Right kidney (tissue), 1 donor: ENCODE results near the gene SMAD9.
A peak's percentile ranks its signal among the peaks of the same experiment; 100 is the strongest.

Experiments
- DNase-seq: peaks from one replicate; pipeline ENCODE4 v3.0.0-alpha.2; 2016

SMAD9 gene

DNA sequence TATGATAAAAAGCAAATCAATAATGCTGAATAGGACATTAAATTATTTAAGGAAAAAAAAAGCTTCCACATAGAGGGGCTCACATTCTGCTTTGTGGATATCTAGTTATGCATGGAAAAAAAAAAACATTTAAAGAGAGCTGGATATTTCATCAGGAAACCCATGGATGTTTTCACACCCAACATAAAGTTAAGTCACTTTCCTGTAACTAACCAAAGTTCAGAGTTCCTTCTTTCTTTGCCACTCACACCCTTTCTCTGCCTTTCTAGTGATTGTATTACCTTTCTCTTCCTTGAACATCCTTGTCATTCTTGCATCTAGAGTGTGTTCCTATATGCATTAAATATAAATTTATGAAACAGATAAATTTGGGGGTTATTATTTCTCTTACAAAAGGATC lies 53.8 kb downstream of the SMAD9 start:
- DNase-seq, result no peak

DNA sequence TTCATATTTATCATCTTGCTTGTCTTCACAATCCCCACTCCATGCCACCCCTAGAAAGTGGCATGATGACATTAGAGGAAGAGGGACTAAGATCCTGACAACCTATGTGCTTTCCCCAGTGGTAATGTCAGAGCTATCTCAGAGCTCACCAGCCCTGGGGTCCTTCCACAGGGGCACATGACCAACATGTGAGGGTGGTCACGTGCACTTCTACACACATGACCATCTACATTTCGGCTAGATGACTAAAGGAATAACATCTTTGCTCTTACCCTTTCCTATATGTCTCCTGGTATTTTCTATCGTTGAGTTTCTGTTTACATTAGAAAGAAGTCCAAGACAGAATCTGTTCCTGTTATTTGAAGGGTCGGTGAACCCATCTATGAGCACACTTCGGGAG lies 54.8 kb downstream of the SMAD9 start:
- no peak for DNase-seq

DNA sequence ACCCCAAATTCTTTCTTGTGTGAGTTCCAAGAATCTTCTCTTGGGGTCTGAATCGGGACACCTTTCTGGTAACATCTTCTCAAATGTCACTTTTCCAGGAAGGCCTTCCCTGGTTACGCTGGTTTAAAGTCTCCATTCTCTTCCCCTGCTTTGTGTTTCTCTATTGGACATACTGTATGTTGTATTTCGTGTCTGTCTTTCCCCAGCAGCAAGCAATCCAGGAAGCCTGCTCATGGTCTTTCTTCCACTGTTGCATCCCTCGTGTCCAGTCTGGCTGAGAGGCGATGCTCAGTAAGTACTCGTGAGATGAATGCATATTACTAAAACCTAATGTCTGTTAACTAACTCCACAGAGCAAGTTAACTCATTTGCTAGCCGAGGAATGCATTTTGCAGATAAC lies 57.3 kb downstream of the SMAD9 start:
- DNase-seq, result no peak

DNA sequence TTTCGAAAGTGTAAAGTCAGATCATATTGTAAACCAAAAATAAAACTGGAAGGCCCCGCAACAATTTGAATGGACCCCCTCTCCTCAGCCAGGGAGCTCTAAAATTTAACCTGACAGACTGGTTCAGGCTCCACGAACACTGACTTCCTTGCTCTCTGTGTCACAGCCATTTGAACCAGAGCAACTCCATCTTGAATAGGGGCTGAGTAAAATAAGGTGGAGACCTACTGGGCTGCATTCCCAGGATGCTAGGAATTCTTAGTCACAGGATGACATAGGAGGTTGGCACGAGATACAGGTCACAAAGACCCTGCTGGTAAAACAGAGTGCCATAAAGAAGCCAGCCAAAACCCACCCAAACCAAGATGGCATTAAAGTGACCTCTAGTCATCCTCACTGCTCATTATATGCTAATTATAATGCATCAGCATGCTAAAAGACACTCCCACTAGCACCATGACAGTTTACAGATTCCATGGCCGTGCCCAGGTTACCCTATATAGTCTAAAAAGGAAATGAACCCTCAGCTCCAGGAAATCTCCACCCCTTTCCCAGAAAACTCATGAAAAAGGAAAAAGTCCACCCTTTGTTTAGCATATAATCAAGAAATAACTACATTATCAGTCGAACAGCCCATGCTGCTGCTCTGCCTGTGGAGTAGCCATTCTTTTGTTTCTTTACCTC lies 57.9 kb downstream of the SMAD9 start:
- DNase-seq, result no peak

DNA sequence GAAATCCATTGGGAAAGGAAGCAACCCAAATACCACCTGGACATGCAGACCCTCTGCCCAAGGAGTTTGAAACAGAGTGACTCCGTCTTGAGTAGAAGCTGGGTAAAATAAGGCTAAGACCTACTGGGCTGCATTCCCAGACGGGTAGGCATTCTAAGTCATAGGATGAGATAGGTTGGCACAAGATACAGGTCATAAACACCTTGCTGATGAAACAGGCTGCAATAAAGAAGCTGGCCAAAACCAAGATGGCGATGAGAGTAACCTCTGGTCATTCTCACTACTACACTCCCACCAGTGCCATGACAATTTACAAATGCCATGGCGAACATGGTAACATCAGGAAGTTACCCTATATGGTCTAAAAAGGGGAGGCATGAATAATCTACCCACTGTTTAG lies 60.8 kb downstream of the SMAD9 start:
- DNase-seq, result no peak

DNA sequence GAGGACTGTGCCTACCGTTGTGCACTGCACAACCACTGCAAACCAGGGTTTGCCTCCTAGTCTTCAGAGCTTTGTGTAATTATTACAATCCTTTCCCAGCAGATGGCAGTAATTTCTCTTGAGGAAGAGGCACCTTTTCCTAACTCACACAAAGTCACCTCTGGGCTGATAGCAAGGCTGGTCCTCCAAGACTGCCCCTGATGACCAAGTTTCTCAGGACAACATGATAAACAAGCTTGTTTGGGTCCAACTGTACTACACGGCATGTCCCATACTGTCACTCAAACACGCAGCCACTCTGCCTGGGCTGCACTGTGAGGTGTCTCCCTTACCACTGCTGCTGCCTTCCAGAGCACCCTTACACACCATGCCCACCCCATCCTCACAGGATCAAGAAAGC lies 61.7 kb downstream of the SMAD9 start:
- DNase-seq, result peak; percentile 31

DNA sequence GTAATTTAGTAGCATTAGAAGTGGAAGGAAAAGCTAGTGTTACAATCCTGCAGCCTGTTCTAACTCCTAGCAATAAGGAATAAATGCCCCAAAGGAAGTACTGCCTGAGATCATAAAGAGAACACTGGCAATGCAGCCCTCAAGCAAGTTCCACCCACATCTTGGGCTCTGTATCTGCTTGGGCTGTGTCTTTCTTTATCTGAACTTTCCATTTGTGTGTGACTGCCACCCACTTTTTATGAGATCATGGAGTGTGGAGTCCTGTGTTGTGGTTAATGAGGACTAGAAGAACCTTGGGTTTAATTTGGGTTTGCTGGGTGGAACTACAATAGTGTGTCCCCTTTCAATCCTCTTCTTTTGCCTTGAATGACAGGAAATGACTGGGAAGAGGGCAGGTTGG lies 62.8 kb downstream of the SMAD9 start:
- DNase-seq, result no peak

DNA sequence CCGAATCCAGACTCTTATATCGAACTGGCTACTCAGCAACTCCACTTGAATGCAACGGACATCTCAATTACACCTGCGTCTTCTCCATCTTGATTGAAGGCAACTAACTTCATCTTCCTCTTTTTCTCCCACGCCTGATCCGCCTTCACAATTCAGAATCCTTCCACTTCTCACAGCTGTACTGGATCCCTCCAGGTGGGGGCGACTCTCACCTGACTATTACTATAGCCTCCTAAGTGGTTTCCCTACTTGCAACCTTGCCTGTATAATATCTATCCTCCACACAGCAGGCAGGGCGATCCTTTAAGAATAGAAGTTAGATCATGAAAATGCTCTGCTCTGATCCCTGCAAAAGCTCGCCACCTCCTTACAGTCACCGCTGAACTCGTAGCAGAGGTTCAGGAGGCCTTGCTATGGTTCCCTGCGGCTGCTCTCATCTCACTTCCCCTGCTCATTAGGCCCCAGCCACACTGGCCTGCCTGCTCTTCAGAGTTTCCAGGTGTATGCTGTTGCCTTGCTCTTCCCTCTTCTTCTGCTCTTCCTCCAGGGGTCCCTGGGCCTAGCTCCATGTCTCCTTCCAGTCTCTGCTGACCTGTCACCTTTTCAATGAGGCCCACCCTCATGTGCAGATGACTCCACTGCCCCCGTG lies 69.1 kb downstream of the SMAD9 start:
- no peak for DNase-seq

DNA sequence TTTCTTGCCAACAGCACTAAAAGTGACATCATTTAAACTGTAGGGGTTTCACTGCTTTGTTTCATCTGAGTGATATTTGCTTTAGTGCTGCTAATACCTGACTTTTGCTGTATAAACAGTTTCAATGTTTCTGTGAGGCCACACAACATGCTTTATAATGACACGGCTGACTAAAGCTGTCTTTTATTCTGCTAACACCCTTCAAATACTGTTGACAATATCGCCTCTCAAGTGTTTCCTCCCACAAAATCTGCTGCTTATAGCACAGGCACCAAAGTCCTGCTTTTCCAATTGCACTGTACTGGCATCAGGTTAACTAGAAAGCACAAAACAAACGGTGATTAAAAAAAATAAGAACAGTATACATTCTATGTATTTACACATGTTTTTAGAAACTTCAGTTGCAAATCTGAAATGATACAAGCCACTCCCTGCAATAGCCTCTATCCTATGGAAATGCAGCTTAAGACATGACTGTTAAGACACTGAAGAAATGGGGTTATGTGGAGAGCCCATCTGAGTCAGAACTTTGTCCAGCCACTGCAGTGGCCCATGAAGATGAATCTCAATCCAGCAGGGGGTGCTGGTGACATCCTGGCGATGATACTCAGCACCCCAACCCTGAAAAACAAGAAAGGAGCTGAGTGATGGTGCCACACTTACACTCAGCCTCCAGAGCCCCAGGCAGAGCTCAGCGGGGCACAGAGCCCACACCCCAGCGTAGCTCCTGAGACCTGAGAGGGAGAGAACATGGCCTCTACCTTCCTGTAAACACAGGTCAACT lies 71.6 kb downstream of the SMAD9 start:
- no peak for DNase-seq

DNA sequence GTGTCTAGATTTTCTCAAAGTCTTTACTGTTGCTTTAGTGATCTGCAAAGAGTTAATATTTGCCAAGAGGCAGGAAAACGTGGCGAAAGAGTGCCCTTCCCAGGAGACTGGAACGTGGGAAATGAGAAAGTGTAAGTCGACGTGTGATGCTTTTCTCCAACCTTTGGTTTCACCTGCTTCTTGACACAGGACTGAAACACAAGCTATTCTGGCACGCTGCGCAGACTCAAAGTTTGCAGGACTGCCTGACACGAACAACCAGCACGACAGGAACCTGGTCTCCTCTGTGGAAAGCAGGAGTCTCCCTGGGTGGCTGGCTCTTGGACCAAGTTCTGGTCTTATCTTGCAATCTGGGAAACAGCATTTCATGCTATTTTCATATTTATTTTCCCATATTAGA lies 72.4 kb downstream of the SMAD9 start:
- DNase-seq, result no peak

DNA sequence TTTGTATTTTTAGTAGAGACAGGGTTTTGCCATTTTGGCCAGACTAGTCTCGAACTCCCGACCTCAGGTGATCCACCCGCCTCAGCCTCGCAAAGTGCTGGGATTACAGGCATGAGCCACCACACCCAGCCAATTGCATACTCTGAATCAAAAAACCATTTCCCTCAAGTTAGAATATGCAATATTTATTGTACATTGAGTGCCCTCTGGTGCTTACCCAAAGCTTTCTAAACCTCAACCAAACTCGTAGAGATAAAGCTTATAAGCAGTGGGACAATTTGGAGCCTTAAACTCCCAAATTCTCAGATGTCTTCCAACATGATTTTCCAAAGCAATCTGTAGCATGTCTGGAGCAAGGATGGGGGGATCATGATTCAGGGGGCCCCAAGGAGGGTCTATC lies 78.6 kb downstream of the SMAD9 start:
- DNase-seq, result no peak

DNA sequence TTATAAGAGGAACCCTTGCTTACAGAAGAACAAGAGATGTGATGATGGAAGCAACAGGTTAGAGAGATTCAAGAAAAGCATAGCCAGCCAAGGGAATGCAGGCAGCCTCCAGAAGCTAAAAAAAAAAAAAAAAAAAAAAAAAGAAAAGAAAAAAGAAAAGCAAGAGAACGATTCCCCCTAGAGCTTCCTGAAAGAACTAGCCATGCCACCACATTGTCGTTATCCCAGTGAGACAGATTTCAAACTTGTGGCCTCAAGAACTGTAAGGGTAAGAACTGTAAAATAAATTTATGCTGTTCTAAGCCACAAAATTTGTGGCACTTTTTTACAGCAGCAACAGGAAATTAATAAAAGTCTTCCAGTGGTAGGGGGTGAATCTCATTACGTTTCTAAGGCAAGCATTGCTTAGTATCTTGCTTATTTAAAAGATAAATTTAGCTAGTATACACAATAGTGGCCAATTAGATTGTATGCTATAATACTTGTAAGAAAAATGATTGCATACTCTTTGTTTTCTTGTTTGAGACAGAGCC lies 79.3 kb downstream of the SMAD9 start:
- no peak for DNase-seq

DNA sequence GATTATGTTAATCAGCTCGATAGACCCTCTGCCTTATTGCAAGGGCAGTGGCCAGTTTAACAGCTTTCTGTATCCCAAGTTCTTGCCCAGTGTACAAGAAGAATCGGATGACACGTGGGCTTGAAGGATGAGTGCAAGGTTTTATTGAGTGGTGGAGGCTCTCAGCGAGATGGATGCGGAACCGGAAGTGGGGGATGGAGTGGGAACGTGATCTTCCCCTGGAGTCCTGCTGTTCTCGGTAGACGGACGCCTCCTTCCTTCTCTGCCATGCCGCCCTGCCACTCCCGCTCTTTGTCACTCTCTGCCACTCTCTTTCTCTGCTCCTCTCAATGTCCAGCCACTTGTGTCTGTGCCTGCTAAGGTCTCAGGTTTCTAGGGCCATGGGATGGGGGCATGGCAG lies 80.1 kb downstream of the SMAD9 start:
- no peak for DNase-seq

DNA sequence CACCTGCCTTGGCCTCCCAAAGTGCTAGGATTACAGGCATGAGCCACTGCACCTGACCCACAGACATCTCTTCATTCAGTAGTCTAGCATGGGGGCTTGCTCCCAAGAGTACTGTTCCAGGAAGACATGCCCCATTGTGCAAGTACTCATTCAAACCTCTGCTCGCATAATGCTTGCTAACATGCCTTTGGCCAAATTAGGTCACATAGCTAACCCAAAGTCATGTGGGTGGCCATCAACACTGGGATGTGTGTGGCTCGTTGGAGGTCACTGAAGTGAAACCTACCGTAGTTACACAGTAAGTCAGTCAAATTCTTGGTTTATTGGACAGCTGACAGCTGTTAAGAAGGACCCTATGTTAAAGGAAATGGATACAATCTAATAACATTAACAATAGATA lies 80.8 kb downstream of the SMAD9 start:
- DNase-seq, result no peak

DNA sequence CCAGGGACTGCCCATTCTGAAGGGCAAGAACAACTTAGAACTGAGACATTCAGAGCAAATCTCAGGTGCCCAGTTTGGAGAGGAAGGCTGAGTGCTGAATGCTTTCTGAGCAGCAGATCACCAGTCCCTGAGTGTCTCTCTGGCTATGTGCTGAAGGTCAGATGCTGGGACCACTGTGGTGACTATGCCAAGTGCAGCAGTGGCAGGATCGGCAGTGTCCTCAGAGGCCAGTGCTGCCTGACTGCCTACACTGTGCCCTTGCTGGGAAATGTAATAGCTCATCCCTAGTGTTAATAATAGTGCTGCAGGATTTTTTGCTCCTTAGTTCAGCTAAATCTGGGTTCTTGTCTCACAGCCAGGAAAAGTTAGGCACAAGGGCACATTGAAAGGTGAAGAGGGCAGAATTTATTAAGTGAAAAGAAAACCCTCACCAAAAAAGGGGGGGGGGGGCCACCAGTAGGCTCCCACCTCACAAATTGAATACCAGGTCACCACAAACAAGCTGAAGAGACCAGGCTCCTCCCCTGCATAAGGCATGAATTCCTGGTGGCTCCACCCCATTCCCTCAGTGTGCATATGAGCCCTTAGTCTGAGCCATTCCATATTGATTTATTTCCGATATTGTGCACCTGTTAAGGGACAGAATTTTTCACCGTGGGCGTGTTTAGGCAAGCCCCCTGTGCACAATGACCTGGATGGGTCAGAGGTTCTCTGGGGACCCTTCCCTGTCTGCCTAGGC lies 82.5 kb downstream of the SMAD9 start:
- DNase-seq, result no peak

DNA sequence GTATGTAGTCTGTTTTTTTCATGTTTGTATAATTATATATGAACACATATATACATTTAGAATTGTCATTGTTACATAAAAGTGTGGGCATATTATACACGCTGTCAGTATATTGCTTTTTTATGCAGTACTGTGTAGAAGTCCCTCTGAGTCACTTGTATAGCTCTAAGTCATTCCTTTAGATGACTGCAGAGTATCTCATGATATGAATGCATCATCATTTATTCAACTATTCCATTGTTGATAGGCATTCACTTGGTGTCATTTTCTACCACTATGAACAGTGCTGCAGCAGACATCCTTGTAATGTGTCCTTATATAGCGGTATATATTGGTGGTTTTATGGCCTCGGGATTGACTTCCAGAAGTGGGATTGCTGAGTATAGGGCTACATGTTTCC lies 85.7 kb downstream of the SMAD9 start:
- no peak for DNase-seq

DNA sequence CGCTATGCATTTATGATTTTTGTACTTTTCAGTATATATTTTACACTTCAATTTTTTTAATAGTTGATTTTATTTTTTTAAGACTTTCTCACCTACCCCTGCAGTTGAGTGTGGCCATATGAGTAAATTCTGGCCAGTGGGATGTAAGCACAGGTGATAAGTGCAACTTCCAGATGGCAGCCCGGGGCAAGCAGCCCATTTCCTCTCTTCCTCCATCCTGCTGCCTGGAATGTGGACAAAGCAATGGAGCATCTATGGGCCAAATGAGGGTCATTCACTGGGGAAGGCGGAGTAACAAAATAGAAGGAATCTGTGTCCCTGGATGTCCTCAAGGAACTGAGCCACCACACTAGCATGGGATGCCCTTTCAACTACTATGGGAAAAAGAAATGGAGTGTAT lies 88.7 kb downstream of the SMAD9 start:
- no peak for DNase-seq

DNA sequence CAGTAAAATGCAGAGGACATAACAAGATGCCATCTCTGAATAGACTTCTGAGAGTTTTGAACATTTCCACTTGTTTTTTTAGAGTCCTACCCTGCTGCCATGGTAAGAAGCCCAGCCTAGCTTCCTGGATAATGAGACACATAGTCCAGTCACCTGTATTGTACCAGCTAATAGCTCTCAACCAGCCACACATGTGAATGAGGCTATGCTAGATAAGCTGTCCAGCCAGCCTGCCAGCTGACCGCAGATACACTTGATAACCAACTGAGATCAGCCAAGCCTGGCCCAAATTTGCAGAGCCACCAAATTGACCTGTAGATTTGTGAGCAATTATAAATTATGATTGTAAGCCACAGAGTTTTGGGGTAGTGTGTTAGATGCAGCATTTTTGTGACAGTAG lies 90.3 kb downstream of the SMAD9 start:
- no peak for DNase-seq

DNA sequence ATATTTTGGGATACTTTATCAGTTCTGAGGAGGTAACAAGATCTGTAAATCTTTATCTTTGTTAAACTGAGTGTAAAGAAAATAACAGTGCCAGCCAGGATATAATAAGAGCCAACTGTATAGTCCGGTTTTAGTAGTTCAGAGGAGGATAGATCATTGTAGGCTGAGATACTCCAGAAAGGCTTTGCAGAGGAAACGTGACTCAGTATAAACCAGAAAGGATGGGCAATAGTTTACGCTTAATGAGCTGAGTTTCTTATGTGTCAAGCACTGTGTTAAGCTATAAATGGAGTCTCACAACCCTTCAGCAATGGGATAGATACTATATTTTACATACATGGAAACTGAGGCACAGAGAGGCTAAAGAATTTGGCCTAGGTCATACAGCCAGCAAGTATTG lies 97.3 kb downstream of the SMAD9 start:
- DNase-seq, result no peak

DNA sequence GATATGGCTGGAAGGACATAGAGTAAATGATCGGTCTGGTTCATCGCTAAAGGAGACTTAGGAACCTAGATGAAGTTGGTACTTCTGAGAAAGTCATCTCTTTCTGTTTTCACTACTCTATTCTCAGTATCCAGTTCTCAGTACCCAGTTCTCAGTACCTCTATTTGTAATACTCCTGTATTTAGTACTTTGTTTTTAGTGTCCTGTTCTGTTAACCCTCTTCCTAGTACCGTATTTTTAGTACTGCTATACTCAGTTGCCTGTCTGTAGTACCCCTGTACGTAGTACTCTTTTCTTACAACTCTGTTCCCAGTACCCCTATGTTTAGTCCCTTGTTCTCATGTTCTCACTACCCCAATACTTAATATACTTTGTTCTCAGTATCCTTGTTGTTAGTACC lies 99.8 kb downstream of the SMAD9 start:
- DNase-seq, result no peak

DNA sequence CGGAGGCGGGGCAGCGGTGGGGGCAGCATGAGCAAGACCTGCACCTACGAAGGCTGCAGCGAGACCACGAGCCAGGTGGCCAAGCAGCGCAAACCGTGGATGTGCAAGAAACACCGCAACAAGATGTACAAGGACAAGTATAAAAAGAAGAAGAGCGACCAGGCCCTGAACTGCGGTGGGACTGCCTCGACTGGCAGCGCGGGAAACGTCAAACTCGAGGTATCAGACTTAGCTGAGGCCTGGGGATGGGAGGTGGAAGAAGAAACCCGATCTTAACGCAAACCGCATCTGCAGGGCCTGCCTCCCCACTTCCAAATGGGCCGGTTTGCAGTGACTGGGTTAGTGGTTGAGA lies 100.3 kb downstream of the SMAD9 start:
- DNase-seq, result peak; percentile 51

DNA sequence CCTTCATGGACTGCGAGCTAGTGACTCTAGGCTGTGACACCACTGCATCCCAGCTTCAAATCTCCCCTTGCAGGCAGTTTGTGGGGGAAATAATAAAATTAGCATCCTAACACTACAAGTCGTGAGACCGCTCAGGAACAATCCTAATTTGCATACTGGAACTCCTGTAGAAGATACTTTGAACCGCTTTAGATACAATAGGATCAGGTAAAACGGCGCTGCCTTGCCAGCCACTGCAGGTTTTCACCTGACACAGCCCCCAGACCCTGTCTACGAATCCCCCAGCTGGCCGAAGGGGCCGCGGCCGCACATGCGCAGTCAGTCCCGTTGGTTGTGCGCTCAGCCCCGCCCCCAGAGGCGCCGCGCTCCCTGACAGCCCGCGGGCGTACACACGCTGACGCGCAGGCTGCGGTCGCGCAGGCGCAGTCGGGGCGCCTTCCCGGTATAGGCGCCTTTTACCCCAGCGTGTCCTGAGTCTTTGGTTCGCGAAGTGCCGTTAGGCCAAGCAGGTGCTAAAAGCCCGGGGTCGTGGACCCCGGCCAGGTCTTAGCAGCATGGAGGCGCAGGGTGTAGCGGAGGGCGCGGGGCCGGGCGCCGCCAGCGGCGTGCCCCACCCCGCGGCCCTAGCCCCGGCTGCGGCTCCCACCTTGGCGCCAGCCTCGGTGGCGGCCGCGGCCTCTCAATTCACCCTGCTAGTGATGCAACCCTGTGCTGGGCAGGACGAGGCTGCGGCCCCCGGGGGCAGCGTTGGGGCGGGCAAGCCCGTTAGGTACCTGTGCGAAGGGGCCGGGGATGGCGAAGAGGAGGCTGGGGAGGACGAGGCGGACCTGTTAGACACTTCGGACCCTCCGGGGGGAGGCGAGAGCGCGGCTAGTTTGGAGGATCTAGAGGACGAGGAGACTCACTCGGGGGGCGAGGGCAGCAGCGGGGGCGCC lies 101.0 kb downstream of the SMAD9 start, which contains the start of gene RFXAP:
Gene RFXAP (plus strand): TSS at position 419 of the 935 bp plus-strand sequence. CDS start 136 bp downstream, at position 555.
- peak; percentile 95 for DNase-seq
